GM12873 (cell line): Measurements from ENCODE around the gene RABGAP1.

Experiments
- TF ChIP-seq, protein P1 (sequence below): IDR thresholded peaks from 2 replicates; pipeline ENCODE4 v1.5.1; 2012; ENCODE audit warnings: low read depth, mild to moderate bottlenecking, moderate library complexity, low read length, control low read depth; ENCODE audit not compliant: insufficient read depth; ENCODE audit errors: missing control alignments

RABGAP1 gene

DNA sequence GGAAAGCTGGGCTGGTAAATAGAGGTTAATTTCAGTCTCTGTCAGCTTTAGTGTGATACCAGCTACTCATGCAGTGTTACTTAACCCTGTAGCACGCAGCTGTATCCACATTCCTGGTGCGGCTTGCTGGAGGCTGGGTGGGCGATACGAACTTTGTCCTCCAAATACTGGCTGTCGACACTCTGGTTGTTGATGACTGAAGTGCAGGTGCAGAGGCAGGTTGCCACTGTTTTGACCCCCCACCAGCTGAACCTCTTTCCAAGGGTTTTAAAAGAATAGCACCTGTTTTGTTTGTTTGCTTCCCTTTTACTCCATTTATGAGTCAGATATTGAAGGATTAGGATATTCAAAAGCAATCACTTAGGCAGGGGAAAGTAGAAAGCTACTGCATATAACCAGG is 4.4 kb upstream of the RABGAP1 start:
- TF ChIP-seq, protein P1, sequence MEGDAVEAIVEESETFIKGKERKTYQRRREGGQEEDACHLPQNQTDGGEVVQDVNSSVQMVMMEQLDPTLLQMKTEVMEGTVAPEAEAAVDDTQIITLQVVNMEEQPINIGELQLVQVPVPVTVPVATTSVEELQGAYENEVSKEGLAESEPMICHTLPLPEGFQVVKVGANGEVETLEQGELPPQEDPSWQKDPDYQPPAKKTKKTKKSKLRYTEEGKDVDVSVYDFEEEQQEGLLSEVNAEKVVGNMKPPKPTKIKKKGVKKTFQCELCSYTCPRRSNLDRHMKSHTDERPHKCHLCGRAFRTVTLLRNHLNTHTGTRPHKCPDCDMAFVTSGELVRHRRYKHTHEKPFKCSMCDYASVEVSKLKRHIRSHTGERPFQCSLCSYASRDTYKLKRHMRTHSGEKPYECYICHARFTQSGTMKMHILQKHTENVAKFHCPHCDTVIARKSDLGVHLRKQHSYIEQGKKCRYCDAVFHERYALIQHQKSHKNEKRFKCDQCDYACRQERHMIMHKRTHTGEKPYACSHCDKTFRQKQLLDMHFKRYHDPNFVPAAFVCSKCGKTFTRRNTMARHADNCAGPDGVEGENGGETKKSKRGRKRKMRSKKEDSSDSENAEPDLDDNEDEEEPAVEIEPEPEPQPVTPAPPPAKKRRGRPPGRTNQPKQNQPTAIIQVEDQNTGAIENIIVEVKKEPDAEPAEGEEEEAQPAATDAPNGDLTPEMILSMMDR = no peak

- TF ChIP-seq, protein P1 = no peak
Measured at GRCh38 chr9:122936883-122937282, 3.9 kb upstream of the RABGAP1 start.

GRCh38 chr9:122939601-122940000 is 1.2 kb upstream of the RABGAP1 start:
- TF ChIP-seq, protein P1 = no peak

GRCh38 chr9:122940454-122940748 is 419 bp upstream of the RABGAP1 start:
- TF ChIP-seq, protein P1 = no peak

DNA sequence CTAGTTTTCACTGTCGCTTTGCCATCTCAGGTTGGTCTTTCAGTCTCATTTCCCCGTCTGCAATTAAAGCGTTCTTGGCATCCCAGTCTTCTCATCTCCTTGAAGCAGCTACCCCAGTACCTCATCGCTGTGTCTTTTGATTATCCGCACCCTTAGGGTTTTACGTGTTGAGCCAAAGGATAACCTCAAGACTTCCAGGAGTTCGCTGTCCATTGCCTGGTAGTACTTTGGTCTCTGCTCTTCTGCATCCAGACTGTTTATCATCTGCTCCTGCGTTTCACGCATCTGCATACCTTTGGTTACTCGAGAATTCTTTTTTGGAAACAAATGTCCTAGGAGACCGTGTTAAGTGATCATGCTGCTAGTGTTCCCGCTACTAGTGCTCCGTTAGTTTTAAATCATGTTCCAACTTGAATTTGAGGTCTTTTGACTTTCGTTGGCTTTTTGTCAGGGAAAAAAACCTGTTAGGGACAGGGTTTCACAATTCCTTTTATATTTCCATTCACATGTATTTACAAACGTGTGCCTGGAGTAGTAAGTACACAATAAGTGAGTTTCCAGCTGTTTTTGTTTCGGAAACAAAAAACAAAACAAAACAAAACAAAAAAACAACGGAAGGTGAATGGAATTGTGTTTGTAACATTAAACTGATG is 888 bp downstream of the RABGAP1 start:
- TF ChIP-seq, protein P1 = no peak

DNA sequence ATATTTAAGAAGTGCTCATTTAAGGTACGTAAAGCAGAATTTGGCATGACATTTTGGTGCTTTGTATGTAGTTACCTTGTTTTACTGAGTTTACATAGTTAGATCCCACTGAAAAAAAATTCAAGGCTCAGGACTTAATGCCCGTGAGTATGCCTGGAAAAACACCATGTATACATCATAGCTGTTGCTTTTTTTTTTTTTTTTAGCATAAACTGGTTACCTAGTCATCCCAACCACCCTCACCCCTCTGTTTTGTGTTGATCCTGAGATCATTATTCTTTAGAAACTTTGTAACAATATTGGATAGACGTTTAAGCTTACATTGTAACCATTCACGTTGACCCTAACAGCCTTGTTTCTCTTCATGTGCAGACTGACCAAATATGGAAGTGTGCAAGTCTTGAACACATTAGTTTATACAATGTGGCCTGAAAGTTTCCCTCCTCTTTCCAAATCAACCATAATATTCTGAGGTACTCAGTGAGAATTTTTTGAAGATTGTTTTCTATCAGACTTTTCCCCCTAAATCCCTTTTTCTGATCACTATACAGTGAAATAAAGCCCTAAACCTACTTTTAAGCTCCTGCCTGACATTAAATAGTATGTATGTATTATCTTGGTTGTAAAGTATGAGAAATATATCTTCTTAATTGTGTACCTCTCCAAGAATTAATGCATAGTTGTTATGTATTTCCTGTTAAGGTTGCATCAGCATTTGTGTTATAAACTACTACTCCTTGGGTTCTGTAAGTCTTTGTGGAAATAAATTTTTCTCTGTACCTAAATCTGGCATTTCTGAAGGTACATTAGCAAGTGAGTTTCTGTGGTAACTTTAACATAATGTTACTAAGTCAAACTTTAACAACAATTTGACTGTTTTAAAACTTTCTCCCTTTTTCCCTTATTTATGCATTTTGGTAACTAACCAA is 4.4 kb downstream of the RABGAP1 start:
- TF ChIP-seq, protein P1 = no peak

DNA sequence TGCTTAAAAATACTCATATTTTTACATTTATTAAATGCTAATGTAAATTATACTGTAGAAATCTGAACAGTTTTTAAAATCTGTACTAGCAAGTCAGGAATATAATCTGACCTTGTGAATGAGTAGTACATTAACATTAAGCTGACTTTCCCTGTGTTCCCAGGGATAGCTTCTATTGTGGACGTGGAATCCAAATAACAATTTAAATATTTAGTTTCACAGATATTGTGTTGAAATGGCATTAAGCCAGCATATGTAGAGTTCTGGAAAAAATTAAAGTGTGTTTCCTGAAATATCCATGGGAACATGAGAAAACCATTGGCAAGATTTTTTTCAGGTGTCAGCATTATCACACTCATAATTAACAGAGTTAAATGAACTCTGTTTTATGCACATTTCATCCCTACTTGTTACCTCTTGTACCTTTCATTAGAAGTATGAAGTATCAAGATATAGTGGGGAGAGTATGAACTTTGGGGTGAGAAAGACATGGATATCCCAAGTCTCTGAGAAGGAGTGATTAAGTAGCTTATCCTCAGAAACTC is 5.7 kb downstream of the RABGAP1 start:
- TF ChIP-seq, protein P1 = no peak
